Measurements from ENCODE around the gene SSTR4.

Gene SSTR4

GRCh38 chr20:23047738-23048214, 12.7 kb downstream of the SSTR4 start:
- TF ChIP-seq CTCF (IDR thresholded peaks at IDR 0.05), result no peak

- peak; percentile 55 for TF ChIP-seq CTCF (IDR thresholded peaks at IDR 0.05)
Observed at GRCh38 chr20:23048283-23049200, 13.4 kb downstream of the SSTR4 start.

GRCh38 chr20:23049201-23050075, 14.3 kb downstream of the SSTR4 start, which contains the start of gene THBD:
Gene THBD, minus strand, starts transcription at chr20:23049672. Its CDS starts 168 bp downstream, at chr20:23049504.
- no peak for TF ChIP-seq CTCF (IDR thresholded peaks at IDR 0.05)

- no peak for TF ChIP-seq CTCF (IDR thresholded peaks at IDR 0.05)
Observed at GRCh38 chr20:23050076-23050838, 15.1 kb downstream of the SSTR4 start.

- peak; percentile 61 for TF ChIP-seq CTCF (IDR thresholded peaks at IDR 0.05)
Observed at GRCh38 chr20:23050847-23051627, 15.9 kb downstream of the SSTR4 start.

GRCh38 chr20:23052904-23053303, 17.8 kb downstream of the SSTR4 start:
- TF ChIP-seq CTCF (IDR thresholded peaks at IDR 0.05), result no peak

Measured in LNCAP (cell line).